ENCODE data around the gene CACNG5. TPM values are rescaled to one million over a fixed set of nuclear protein-coding genes. Genes with fewer than 3 reads are reported as not detected.

The CACNG5 gene
- total RNA-seq, 2 experiments from 2014 or later: not detected

DNA sequence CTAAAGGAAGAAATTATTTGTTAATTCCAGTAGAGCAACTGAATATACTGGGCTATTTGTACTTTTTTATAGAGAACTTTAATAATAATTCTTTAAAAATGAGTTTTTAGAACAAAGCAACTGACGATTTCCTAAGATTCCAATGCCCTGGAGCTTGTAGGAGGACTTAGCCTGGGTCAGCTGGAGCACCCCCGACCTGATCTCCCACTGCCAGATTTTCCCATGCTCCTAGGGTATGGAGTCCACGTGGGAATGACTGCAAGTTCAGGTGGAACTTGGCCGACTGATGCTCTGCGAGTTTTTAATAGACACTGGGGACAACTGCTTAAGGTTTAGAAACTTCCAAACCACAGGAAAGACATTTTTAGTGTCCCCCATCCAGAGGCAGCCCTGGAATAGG lies 25.5 kb upstream of the CACNG5 start:
- ChIA-PET CTCF (no interaction called here), POLR2A (no interaction called here)
- no peaks in the 10 kb centered on the region for H3K27me3 Mint-ChIP-seq
- DNase-seq: no peak
- H3K4me3 Mint-ChIP-seq: no peak overlapping the region
- H3K36me3 Mint-ChIP-seq (ENCODE audit: low read depth): peaks cover 7% of the 10 kb centered on the region
- H3K27ac Mint-ChIP-seq: no peak overlapping the region
- H3K9me3 Mint-ChIP-seq: no peaks in the 10 kb centered on the region
- H3K4me1 Mint-ChIP-seq: peaks cover 5% of the 10 kb centered on the region

DNA sequence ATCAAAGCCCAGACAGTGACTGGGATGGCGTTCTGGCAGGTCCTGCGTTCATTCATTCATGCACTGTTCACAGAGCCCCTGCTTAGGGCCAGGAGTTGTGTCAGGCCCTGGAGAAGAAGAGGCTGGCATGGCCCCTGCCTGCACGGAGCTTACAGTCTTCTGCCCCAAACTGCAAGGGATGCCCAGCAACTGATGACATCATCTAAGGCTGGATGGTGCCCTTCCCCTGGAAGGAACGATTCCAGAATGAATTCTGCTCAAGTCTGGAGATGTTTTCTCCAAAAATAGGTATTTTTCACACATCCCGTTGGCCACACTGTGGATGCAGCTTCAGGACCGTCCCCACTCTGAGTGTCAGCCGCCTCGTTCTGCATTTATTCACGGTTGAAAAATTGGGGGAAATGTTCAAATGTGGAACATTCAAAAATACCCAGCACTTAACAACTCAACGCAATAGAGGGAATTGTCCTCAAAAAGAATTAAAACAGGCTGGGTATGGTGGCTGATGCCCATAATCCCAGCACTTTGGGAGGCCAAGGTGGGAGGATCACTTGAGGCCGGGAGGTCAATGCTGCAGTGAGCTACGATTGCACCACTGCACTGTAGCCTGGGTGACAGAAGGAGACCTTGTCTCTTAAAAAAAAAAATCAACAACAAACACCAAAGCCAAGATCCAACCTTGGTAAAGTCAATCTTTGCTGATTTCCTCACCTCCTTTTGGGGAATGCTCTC lies 23.8 kb upstream of the CACNG5 start:
- peaks cover 5% of the 10 kb centered on the region for H3K4me1 Mint-ChIP-seq
- ChIA-PET CTCF (no interaction called here), POLR2A (no interaction called here)
- peaks cover 3% of the 10 kb centered on the region for H3K36me3 Mint-ChIP-seq (ENCODE audit: low read depth)
- H3K27me3 Mint-ChIP-seq: no peaks in the 10 kb centered on the region
- no peak for DNase-seq
- H3K9me3 Mint-ChIP-seq: no peaks in the 10 kb centered on the region
- H3K27ac Mint-ChIP-seq: no peak overlapping the region
- no peak overlapping the region for H3K4me3 Mint-ChIP-seq

DNA sequence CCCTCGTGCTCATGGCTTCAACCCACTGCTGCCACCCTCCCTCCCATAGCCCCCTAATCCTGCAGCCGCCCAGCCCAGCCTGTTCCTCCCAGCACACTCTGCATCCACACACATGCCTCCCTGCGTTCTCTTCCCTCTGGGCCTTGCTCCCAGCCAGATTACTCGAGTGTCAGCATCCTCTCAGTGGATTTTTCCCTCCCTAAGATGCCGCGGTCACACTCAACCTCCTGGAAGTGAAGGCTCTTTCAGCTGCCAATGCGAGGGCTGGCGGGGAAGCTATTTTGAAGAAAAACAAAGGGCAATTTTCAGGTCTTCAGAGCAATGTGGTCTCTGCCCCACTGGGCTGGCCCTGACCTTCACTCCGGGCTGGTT lies 23.2 kb upstream of the CACNG5 start:
- Mint-ChIP-seq H3K36me3 (ENCODE audit: low read depth) (peaks cover 3% of the 10 kb centered on the region), H3K4me3 (no peak overlapping the region), H3K27ac (no peak overlapping the region), H3K27me3 (no peaks in the 10 kb centered on the region), H3K4me1 (peaks cover 5% of the 10 kb centered on the region), H3K9me3 (no peaks in the 10 kb centered on the region)
- POLR2A ChIA-PET: no interaction called here
- CTCF ChIA-PET: no interaction called here
- DNase-seq: no peak

DNA sequence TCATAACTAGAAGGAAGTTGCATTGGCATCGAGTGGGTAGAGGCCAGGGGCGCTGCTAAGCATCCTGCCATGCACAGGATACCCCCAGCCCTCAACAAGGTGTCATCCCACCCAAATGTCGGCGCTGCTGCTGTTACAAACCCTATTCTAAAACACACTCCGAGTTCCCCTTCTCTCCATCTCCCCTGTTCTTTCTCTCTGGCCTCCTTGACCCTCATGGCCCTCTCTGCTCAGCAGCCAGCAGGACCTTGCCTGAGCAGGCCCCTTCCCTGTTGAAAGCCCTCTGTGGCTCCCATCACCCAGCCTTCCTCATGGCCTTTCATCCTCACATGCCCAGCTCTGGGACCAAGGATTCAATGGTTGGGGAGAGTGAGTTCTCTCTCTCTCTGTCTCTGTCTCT lies 22.3 kb upstream of the CACNG5 start:
- Mint-ChIP-seq H3K4me3 (no peak overlapping the region), H3K4me1 (peaks cover 5% of the 10 kb centered on the region), H3K27me3 (peaks cover 2% of the 10 kb centered on the region), H3K36me3 (ENCODE audit: low read depth) (peaks cover 3% of the 10 kb centered on the region), H3K27ac (no peak overlapping the region), H3K9me3 (peaks cover 2% of the 10 kb centered on the region)
- ChIA-PET CTCF (interaction anchor here (0.5 kb wide), 1 partner anchor 18 kb away, joined by 5 read pairs; no protein-coding TSS in a partner anchor), POLR2A (no interaction called here)
- DNase-seq: no peak

- no peak for DNase-seq
- Mint-ChIP-seq H3K36me3 (ENCODE audit: low read depth) (no peaks in the 10 kb centered on the region), H3K4me3 (no peak overlapping the region), H3K4me1 (peaks cover 1% of the 10 kb centered on the region), H3K27me3 (peaks cover 2% of the 10 kb centered on the region), H3K9me3 (peaks cover 6% of the 10 kb centered on the region), H3K27ac (no peak overlapping the region)
- CTCF ChIA-PET: interaction anchor here (0.5 kb wide), 1 partner anchor 17 kb away, joined by 5 read pairs; no protein-coding TSS in a partner anchor
- POLR2A ChIA-PET: no interaction called here
These were observed 21.6 kb upstream of the CACNG5 start for GRCh38 chr17:66813296-66813695.

- Mint-ChIP-seq H3K4me1 (no peaks in the 10 kb centered on the region), H3K4me3 (no peak overlapping the region), H3K9me3 (peaks cover 6% of the 10 kb centered on the region), H3K27ac (no peak overlapping the region), H3K27me3 (peaks cover 2% of the 10 kb centered on the region), H3K36me3 (ENCODE audit: low read depth) (no peaks in the 10 kb centered on the region)
- POLR2A ChIA-PET: no interaction called here
- CTCF ChIA-PET: no interaction called here
- no peak for DNase-seq
These were observed 20.9 kb upstream of the CACNG5 start for GRCh38 chr17:66814026-66814425.

- ChIA-PET POLR2A (no interaction called here), CTCF (no interaction called here)
- Mint-ChIP-seq H3K27ac (no peak overlapping the region), H3K27me3 (peaks cover 2% of the 10 kb centered on the region), H3K4me3 (no peak overlapping the region), H3K4me1 (no peaks in the 10 kb centered on the region), H3K9me3 (peaks cover 6% of the 10 kb centered on the region), H3K36me3 (ENCODE audit: low read depth) (no peaks in the 10 kb centered on the region)
- DNase-seq: no peak
These were observed 20.3 kb upstream of the CACNG5 start for GRCh38 chr17:66814570-66814969.

DNA sequence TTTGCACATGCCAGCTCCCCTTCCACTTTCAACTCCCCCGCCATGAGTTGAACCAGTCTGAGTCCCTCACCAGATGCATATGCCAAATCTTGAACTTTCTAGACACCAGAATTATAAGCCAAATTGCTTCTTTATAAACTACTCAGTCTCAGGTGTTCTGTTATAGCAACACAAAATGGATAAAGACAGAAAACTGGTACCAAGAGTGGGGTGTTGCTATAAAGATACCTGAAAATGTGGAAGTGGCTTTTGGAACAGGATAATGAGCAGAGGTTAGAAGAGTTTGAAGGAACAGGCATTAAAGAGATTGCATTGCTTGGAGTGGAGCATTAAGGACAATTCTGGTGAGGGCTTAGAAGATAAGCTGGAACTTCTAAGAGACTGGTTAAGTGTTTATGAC lies 17.2 kb upstream of the CACNG5 start:
- H3K9me3 Mint-ChIP-seq: peaks cover 6% of the 10 kb centered on the region
- no peak overlapping the region for H3K4me3 Mint-ChIP-seq
- peaks cover 2% of the 10 kb centered on the region for H3K27me3 Mint-ChIP-seq
- DNase-seq: no peak
- H3K4me1 Mint-ChIP-seq: no peaks in the 10 kb centered on the region
- ChIA-PET CTCF (no interaction called here), POLR2A (no interaction called here)
- no peak overlapping the region for H3K27ac Mint-ChIP-seq
- no peaks in the 10 kb centered on the region for H3K36me3 Mint-ChIP-seq (ENCODE audit: low read depth)

- Mint-ChIP-seq H3K36me3 (ENCODE audit: low read depth) (no peaks in the 10 kb centered on the region), H3K4me3 (no peak overlapping the region), H3K4me1 (no peaks in the 10 kb centered on the region), H3K9me3 (peaks cover 6% of the 10 kb centered on the region), H3K27me3 (peaks cover 2% of the 10 kb centered on the region), H3K27ac (no peak overlapping the region)
- DNase-seq: no peak
- ChIA-PET CTCF (no interaction called here), POLR2A (no interaction called here)
These were observed 15.5 kb upstream of the CACNG5 start for GRCh38 chr17:66819466-66819865.

- CTCF ChIA-PET: no interaction called here
- H3K36me3 Mint-ChIP-seq (ENCODE audit: low read depth): no peaks in the 10 kb centered on the region
- peaks cover 6% of the 10 kb centered on the region for H3K9me3 Mint-ChIP-seq
- POLR2A ChIA-PET: no interaction called here
- no peaks in the 10 kb centered on the region for H3K4me1 Mint-ChIP-seq
- no peak overlapping the region for H3K4me3 Mint-ChIP-seq
- H3K27ac Mint-ChIP-seq: no peak overlapping the region
- H3K27me3 Mint-ChIP-seq: peaks cover 9% of the 10 kb centered on the region
- no peak for DNase-seq
These were observed 12.9 kb upstream of the CACNG5 start for GRCh38 chr17:66822009-66822408.

DNA sequence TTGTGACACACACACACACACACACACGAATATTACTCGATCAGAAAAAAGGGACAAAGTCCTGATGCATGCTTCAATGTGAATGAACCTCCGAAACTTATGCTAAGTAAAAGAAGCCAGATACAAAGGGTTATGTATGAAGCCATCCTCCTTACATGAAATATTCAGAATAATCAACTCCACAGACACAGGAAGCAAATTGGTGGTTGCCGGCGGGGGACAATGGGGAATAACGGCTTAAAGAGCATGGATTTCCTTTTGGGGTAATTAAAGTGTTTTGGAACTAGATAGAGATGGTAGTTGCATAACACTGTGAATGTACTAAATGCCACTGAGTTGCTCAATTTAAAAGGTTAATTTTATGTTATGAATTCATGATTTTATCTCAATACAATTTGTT lies 8.1 kb upstream of the CACNG5 start:
- Mint-ChIP-seq H3K27ac (no peak overlapping the region), H3K27me3 (peaks cover 37% of the 10 kb centered on the region), H3K4me3 (no peak overlapping the region), H3K36me3 (ENCODE audit: low read depth) (no peaks in the 10 kb centered on the region), H3K4me1 (peaks cover 4% of the 10 kb centered on the region), H3K9me3 (no peaks in the 10 kb centered on the region)
- CTCF ChIA-PET: no interaction called here
- DNase-seq: no peak
- POLR2A ChIA-PET: no interaction called here

DNA sequence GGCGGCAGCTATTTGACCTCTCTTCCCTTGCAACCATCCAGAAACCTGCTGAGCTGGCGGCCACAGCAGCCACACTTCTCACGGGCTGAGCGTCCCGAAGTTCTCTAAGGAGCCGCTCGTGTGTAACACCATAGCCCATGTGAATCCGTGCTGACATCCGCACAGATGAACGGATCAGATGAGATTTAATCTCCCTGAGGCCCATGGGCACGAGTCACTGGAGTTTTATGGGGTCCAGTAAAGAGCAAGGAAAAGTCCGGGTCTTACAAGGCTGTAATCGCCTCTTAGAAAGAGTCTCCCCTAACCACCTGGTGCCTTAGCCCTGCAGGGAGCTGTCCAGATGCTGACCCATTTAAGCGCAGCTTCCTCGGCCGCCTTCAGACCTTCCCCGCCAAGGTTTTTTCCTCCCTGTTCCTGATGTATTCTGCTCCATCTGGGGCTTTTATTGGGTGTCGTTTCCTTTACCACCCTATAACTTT lies 5.5 kb upstream of the CACNG5 start:
- ChIA-PET POLR2A (no interaction called here), CTCF (no interaction called here)
- DNase-seq: peak; percentile 33
- Mint-ChIP-seq H3K27me3 (peaks cover 54% of the 10 kb centered on the region), H3K27ac (no peak overlapping the region), H3K9me3 (no peaks in the 10 kb centered on the region), H3K36me3 (ENCODE audit: low read depth) (no peaks in the 10 kb centered on the region), H3K4me3 (no peak overlapping the region), H3K4me1 (peaks cover 4% of the 10 kb centered on the region)

DNA sequence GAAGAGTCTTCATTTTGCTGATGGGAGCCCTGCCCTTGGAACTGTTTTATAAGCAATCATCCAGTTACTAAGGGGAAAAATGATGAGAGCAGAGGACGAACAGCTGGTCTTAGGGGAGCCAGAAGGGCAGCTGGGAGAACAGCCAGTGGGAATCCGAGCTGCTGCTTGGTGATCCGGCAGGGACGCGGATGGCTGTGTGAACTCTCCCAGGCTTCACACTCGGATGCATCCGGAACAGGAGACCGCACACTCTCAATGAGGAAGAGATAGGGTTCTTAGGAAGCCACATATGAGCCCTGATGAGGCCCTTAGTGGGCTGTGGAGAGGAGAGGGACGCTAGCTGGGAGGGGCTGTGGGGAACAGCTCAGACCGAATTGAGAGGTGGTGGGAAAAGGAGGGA lies 5.0 kb upstream of the CACNG5 start:
- no peak overlapping the region for H3K4me3 Mint-ChIP-seq
- H3K9me3 Mint-ChIP-seq: no peaks in the 10 kb centered on the region
- CTCF ChIA-PET: no interaction called here
- H3K27ac Mint-ChIP-seq: no peak overlapping the region
- POLR2A ChIA-PET: no interaction called here
- peaks cover 57% of the 10 kb centered on the region for H3K27me3 Mint-ChIP-seq
- H3K4me1 Mint-ChIP-seq: peaks cover 4% of the 10 kb centered on the region
- DNase-seq: no peak
- H3K36me3 Mint-ChIP-seq (ENCODE audit: low read depth): no peaks in the 10 kb centered on the region

GRCh38 chr17:66830451-66830850 lies 4.5 kb upstream of the CACNG5 start:
- POLR2A ChIA-PET: no interaction called here

More at GRCh38 chr17:66830451-66830850, 4.5 kb upstream of the CACNG5 start:
- Mint-ChIP-seq H3K27ac (no peak overlapping the region), H3K36me3 (ENCODE audit: low read depth) (no peaks in the 10 kb centered on the region), H3K4me3 (no peak overlapping the region), H3K4me1 (peaks cover 4% of the 10 kb centered on the region), H3K9me3 (no peaks in the 10 kb centered on the region), H3K27me3 (peaks cover 59% of the 10 kb centered on the region)
- DNase-seq: no peak
- CTCF ChIA-PET: interaction anchor here (0.7 kb wide), 1 partner anchor 18 kb away, joined by 5 read pairs; no protein-coding TSS in a partner anchor

Measured in activated CD4-positive, alpha-beta memory T cell treated with anti-CD3 and anti-CD28 coated beads, Interleukin-2, amount 10 ng/mL, durations not matched to agents 7 days and 5 days (primary cell).